HepG2 (cell line): ENCODE measurements around the gene KAT6B. TPM values are rescaled to one million over a fixed set of nuclear protein-coding genes. Genes with fewer than 3 reads are reported as not detected.

Experiments
- ATAC-seq: fragments of 200-7000 bp; cut with Tn5 transposase; 3 replicates; pipeline ENCODE4 v1.9.1; 2020; ENCODE audit warnings: mild to moderate bottlenecking, moderate library complexity
- BruUV-seq: library from RNA; stranded (reverse); fragments of 400-500 nt; replicated peaks from 2 replicates; lab custom pipeline; 2021; lab: Mats Ljungman, UMichigan
- CTCF ChIA-PET: fragments of 300-600 bp; formaldehyde crosslinking; extraction: SDS; loops from one replicate; lab custom pipeline; 2021; ENCODE audit warnings: low total read pairs, inconsistent platforms, low intra/inter-chr PET ratio; lab: Yijun Ruan, JAX
- POLR2A ChIA-PET: fragments of 350-600 bp; sonication (Branson Sonifier 250); formaldehyde crosslinking; loops from one replicate; lab custom pipeline; 2020; ENCODE audit warnings: antibody characterized with exemption, inconsistent platforms; lab: Yijun Ruan, JAX
- DNase-seq: peaks from one replicate; pipeline ENCODE4 v3.0.0-alpha.2; 2015; ENCODE audit warnings: low spot score
- FAIRE-seq: peaks from 3 replicates; lab custom pipeline; 2011; peaks lifted over from hg19 to GRCh38; lab: Jason Lieb, UNC
- H2AFZ ChIP-seq: one replicate; pipeline ENCODE4 v1.6.1; 2011; ENCODE audit warnings: low read length, inconsistent platforms
- H3K27ac ChIP-seq: fragments of 300-600 bp; 3 replicates; pipeline ENCODE4 v1.8.0; 2011; ENCODE audit warnings: mixed run types, mild to moderate bottlenecking, mixed read lengths, low read length, inconsistent platforms; ENCODE audit not compliant: insufficient read depth; ENCODE audit errors: extremely low read length
- H3K27me3 ChIP-seq, 2 experiments: fragments of 200-600 bp in 1 of 2; 2 replicates in 1 of 2; 3 replicates in 1 of 2; pipeline versions ENCODE4 v1.6.0 to v1.8.0; 2011; ENCODE audit warnings: low read length in 2 of 2, mild to moderate bottlenecking in 2 of 2, moderate library complexity in 2 of 2, inconsistent platforms in 1 of 2; ENCODE audit not compliant: insufficient read depth in 2 of 2, control insufficient read depth in 1 of 2
- H3K36me3 ChIP-seq, 2 experiments: fragments of 200-600 bp in 1 of 2; replicated peaks in 1 of 2; 2 replicates in 1 of 2; 3 replicates in 1 of 2; pipeline versions ENCODE4 v1.5.1 to v1.8.0; 2011; ENCODE audit warnings: low read length in 2 of 2, inconsistent platforms in 1 of 2; ENCODE audit not compliant: insufficient read depth in 2 of 2, control insufficient read depth in 1 of 2
- H3K4me1 ChIP-seq: 2 replicates; pipeline ENCODE4 v1.5.1; 2012; ENCODE audit warnings: low read length, inconsistent platforms; ENCODE audit not compliant: insufficient read depth
- H3K4me2 ChIP-seq: 2 replicates; pipeline ENCODE4 v1.6.0; 2011; ENCODE audit warnings: low read depth, low read length, inconsistent platforms
- H3K4me3 ChIP-seq, 3 experiments: fragments of 200-600 bp in 1 of 3; sonication (generic), shearing (Covaris generic) in 1 of 3; replicated peaks in 1 of 3; 2 replicates each; pipeline ENCODE4 v1.5.1; 2011 to 2016; ENCODE audit warnings: low read length in 3 of 3, inconsistent platforms in 2 of 3, low read depth in 2 of 3, mild to moderate bottlenecking in 2 of 3, control low read depth in 1 of 3, mixed read lengths in 1 of 3; ENCODE audit not compliant: insufficient read depth in 1 of 3
- H3K79me2 ChIP-seq: one replicate; pipeline ENCODE4 v1.6.1; 2011; ENCODE audit warnings: low read length, inconsistent platforms; ENCODE audit not compliant: insufficient read depth
- H3K9ac ChIP-seq: 2 replicates; pipeline ENCODE4 v1.6.0; 2011; ENCODE audit warnings: mild to moderate bottlenecking, low read depth, low read length, inconsistent platforms; ENCODE audit not compliant: insufficient read depth
- H3K9me3 ChIP-seq: 2 replicates; pipeline ENCODE4 v1.5.1; 2012; ENCODE audit warnings: mild to moderate bottlenecking, low read length
- H4K20me1 ChIP-seq: 2 replicates; pipeline ENCODE4 v1.6.0; 2011; ENCODE audit warnings: inconsistent platforms, mild to moderate bottlenecking, low read length, moderate library complexity; ENCODE audit not compliant: insufficient read depth
- PHF8 ChIP-seq: sonication (generic); formaldehyde crosslinking; IDR thresholded peaks from 2 replicates; pipeline ENCODE4 v1.5.0; 2020; ENCODE audit warnings: missing genetic modification reagents
- RAD51 ChIP-seq: fragments of 450-650 bp; IDR thresholded peaks from 2 replicates; pipeline ENCODE4 v1.6.1; 2016; ENCODE audit warnings: borderline replicate concordance
- RXRB ChIP-seq: IDR thresholded peaks from 2 replicates; pipeline ENCODE4 v1.6.1; 2016; ENCODE audit warnings: borderline replicate concordance, missing genetic modification reagents, missing compliant biosample characterization
- ZBTB26 ChIP-seq: IDR thresholded peaks from 2 replicates; pipeline ENCODE4 v1.6.1; 2016; ENCODE audit warnings: missing compliant biosample characterization, missing genetic modification reagents, borderline replicate concordance
- ZNF12 ChIP-seq: sonication (generic); formaldehyde crosslinking; IDR thresholded peaks from 2 replicates; pipeline ENCODE4 v1.5.0; 2020; ENCODE audit warnings: missing genetic modification reagents
- ZNF564 ChIP-seq: sonication (generic); formaldehyde crosslinking; IDR thresholded peaks from 2 replicates; pipeline ENCODE4 v1.8.1; 2023; ENCODE audit warnings: mild to moderate bottlenecking, missing genetic modification reagents
- ZNF598 ChIP-seq: sonication (generic); formaldehyde crosslinking; IDR thresholded peaks from 2 replicates; pipeline ENCODE4 v1.5.1; 2020; ENCODE audit warnings: mild to moderate bottlenecking, missing genetic modification reagents, borderline replicate concordance
- ZSCAN29 ChIP-seq: sonication (generic); formaldehyde crosslinking; conservative IDR thresholded peaks from 2 replicates; pipeline ENCODE4 v1.4.0; 2020; ENCODE audit warnings: mild to moderate bottlenecking, missing genetic modification reagents
- ZSCAN31 ChIP-seq: sonication (generic); formaldehyde crosslinking; IDR thresholded peaks from 2 replicates; pipeline ENCODE4 v1.5.0; 2020; ENCODE audit warnings: low read depth, mild to moderate bottlenecking, missing genetic modification reagents
- WGBS: methylation state at CpG from one replicate; pipeline ENCODE4 v1.1.6; 2017; ENCODE audit warnings: low lambda C conversion rate; 5-methylcytosine and 5-hydroxymethylcytosine counted together
- in situ Hi-C: cut with HindIII; loops from 2 replicates; pipeline ENCODE4 v1.10.0; 2017; ENCODE audit warnings: low pct_unique_long_range_greater_than_20kb; ENCODE audit not compliant: extremely low pct_ligation_motif_present
- intact Hi-C: fragments of 100-400 bp; cut with micrococcal nuclease; formaldehyde crosslinking; loops from one replicate; pipeline ENCODE4 v1.10.0; 2022; ENCODE audit not compliant: unreplicated experiment
- polyA plus RNA-seq, 8 experiments: library from polyadenylated mRNA; depleted of rRNA in 3 of 8; stranded (reverse) in 7 of 8; unstranded in 1 of 8; fragments of >200 nt; fragmentation: Illumina TruSeq in 4 of 8; extraction: Trizol in 4 of 8; gene quantifications; 2 replicates each; pipeline versions ENCODE4 v1.2.1 to v1.2.3, GENCODE V29; 2011 to 2016; ENCODE audit warnings: low read depth in 4 of 8, missing spikeins in 1 of 8, mixed read lengths in 1 of 8; ENCODE audit not compliant: insufficient read depth in 1 of 8
- total RNA-seq, 5 experiments: library from RNA; depleted of rRNA; stranded (reverse); fragments of >200 nt; fragmentation: Illumina TruSeq; extraction: Trizol; gene quantifications; 2 replicates each; pipeline ENCODE4 v1.2.3, GENCODE V29; 2016; ENCODE audit warnings: low read depth in 1 of 5
- TF ChIP-seq, protein P1 (sequence below): sonication (generic); formaldehyde crosslinking; IDR thresholded peaks from 2 replicates; pipeline ENCODE4 v1.4.0; 2020; ENCODE audit warnings: missing genetic modification reagents, borderline replicate concordance
- TF ChIP-seq, protein P2 (sequence below): sonication (generic); formaldehyde crosslinking; IDR thresholded peaks from 2 replicates; pipeline ENCODE4 v1.4.0; 2020; ENCODE audit warnings: missing genetic modification reagents

KAT6B gene
- total and polyA plus RNA-seq, 2 of the 13 experiments (the other 11 are each of a cell fraction or from before 2014, with no cell fraction given), result 3.0 to 9.5 TPM

DNA sequence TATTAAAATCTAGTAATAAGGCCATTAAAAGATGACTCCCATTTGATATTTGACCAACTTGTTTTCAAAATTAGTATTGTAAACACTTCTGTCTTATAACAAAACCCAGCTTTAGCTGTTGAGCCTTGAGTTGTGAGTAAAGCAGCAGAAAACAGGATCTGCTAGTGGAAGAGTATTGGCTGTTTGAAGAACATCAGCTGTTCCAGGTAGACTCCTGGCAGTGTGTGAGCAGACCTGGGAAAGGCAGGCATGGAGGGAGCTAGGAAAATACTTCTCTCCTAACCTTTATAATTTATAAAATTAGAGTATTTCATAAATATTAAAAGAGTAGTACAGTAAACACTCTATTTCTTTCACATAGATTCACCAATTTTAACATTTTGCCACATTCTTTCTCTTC is 29.0 kb downstream of the KAT6B start:
- CTCF ChIA-PET, result no interaction called here
- no peaks in the 10 kb centered on the region for H3K36me3 ChIP-seq
- H3K27ac ChIP-seq, result no peak overlapping the region
- H3K27me3 ChIP-seq, result no peaks in the 10 kb centered on the region
- no peak overlapping the region for H3K4me3 ChIP-seq
- H3K4me2 ChIP-seq, result no peak overlapping the region
- peaks cover 8% of the 10 kb centered on the region for H3K79me2 ChIP-seq
- FAIRE-seq, result no peak
- POLR2A ChIA-PET, result no interaction called here
- H3K9ac ChIP-seq, result no peak overlapping the region
- BruUV-seq, result no TSS peak
- H4K20me1 ChIP-seq, result no peaks in the 10 kb centered on the region
- no peak for ATAC-seq
- TF ChIP-seq ZSCAN29 (CRISPR knock-in tag) (no peak), RXRB (CRISPR knock-in tag) (no peak), PHF8 (CRISPR knock-in tag) (no peak), ZNF598 (CRISPR knock-in tag) (no peak), ZSCAN31 (CRISPR knock-in tag) (no peak), RAD51 (no peak)
- TF ChIP-seq, protein P1, sequence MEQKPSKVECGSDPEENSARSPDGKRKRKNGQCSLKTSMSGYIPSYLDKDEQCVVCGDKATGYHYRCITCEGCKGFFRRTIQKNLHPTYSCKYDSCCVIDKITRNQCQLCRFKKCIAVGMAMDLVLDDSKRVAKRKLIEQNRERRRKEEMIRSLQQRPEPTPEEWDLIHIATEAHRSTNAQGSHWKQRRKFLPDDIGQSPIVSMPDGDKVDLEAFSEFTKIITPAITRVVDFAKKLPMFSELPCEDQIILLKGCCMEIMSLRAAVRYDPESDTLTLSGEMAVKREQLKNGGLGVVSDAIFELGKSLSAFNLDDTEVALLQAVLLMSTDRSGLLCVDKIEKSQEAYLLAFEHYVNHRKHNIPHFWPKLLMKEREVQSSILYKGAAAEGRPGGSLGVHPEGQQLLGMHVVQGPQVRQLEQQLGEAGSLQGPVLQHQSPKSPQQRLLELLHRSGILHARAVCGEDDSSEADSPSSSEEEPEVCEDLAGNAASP (CRISPR knock-in tag), result no peak
- DNase-seq, result no peak
- H2AFZ ChIP-seq, result no peak overlapping the region
- intact Hi-C loops (no loop called here), in situ Hi-C loops (no loop called here)
- H3K9me3 ChIP-seq, result no peaks in the 10 kb centered on the region
- H3K4me1 ChIP-seq, result no peaks in the 10 kb centered on the region

- ChIA-PET POLR2A (no interaction called here), CTCF (no interaction called here)
- 89% methylated on average over 3 of the region's 3 CpGs for WGBS
- Histone ChIP-seq H2AFZ (no peak overlapping the region), H3K4me2 (no peak overlapping the region), H3K9ac (no peak overlapping the region), H3K79me2 (peaks cover 6% of the 10 kb centered on the region), H3K36me3 (no peaks in the 10 kb centered on the region), H3K27me3 (no peaks in the 10 kb centered on the region), H3K4me1 (no peaks in the 10 kb centered on the region), H4K20me1 (no peaks in the 10 kb centered on the region), H3K27ac (no peak overlapping the region), H3K9me3 (no peaks in the 10 kb centered on the region), H3K4me3 (no peak overlapping the region)
- in situ Hi-C loops (no loop called here), intact Hi-C loops (no loop called here)
- no peak for FAIRE-seq
- no TSS peak for BruUV-seq
- ATAC-seq, result no peak
- no peak for DNase-seq
- TF ChIP-seq, protein P2, sequence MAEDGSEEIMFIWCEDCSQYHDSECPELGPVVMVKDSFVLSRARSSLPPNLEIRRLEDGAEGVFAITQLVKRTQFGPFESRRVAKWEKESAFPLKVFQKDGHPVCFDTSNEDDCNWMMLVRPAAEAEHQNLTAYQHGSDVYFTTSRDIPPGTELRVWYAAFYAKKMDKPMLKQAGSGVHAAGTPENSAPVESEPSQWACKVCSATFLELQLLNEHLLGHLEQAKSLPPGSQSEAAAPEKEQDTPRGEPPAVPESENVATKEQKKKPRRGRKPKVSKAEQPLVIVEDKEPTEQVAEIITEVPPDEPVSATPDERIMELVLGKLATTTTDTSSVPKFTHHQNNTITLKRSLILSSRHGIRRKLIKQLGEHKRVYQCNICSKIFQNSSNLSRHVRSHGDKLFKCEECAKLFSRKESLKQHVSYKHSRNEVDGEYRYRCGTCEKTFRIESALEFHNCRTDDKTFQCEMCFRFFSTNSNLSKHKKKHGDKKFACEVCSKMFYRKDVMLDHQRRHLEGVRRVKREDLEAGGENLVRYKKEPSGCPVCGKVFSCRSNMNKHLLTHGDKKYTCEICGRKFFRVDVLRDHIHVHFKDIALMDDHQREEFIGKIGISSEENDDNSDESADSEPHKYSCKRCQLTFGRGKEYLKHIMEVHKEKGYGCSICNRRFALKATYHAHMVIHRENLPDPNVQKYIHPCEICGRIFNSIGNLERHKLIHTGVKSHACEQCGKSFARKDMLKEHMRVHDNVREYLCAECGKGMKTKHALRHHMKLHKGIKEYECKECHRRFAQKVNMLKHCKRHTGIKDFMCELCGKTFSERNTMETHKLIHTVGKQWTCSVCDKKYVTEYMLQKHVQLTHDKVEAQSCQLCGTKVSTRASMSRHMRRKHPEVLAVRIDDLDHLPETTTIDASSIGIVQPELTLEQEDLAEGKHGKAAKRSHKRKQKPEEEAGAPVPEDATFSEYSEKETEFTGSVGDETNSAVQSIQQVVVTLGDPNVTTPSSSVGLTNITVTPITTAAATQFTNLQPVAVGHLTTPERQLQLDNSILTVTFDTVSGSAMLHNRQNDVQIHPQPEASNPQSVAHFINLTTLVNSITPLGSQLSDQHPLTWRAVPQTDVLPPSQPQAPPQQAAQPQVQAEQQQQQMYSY (CRISPR knock-in tag), result no peak
- TF ChIP-seq ZNF564 (no peak), ZBTB26 (no peak), ZNF12 (peak; percentile 95)
Measured at GRCh38 chr10:74856940-74857339, 30.5 kb downstream of the KAT6B start.
